Activated CD4-positive, alpha-beta T cell treated with anti-CD3 and anti-CD28 coated beads, Interleukin-10, Interleukin-2, amounts not matched to agents 100 ng/mL and 50 ng/mL, durations not matched to agents 16 hours and 8 hours (primary cell): ENCODE results near the gene OR13F1.
"Not testable (repeated sequence)": the region's sequence is repeated elsewhere in the genome, so short reads cannot be mapped to it uniquely, and the experiment has no call there.

Experiments
- DNase-seq: peaks from one replicate; pipeline ENCODE4 v3.0.0-alpha.2; 2020

OR13F1 gene

DNA sequence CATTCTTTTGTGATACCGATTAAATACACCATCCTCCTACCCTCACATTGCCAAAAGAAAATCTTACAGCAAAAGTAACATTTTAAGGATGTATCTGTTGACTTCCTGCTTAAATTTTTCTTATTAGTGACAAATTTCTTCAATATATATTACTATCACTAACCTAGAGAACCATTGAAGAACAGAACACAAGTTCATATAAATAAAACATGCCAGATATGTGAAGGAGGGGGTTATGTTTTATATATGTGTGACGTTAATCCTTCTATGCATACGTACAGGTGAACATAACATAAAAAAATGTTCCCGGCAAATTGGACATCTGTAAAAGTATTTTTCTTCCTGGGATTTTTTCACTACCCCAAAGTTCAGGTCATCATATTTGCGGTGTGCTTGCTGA lies at the start of gene OR13F1:
Gene OR13F1 (plus strand): TSS at position 301 of the 400 bp plus-strand sequence. CDS start 0 bp downstream, at position 301.
- no peak for DNase-seq

GRCh38 chr9:104456831-104457230 lies 47.2 kb upstream of the OR13F1 start:
- no peak for DNase-seq

DNA sequence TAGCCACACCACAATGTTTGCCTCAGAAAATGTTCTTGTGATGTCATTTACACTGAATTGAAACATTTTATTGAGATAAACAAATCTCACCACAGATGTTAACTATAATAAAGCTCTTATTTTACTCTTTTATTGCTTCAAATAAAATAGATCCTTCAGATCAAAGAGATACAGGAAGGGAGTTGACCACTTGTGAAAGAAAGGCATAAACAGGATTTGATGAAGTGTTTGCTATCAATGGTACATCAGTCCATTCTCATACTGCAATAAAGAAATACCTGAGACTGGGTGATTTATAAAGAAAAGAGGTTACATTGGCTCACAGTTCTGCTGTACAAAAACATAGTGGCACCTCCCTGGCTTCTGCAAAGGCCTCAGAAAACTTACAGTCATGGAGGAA lies 40.2 kb upstream of the OR13F1 start:
- DNase-seq: no peak

GRCh38 chr9:104468261-104468660 lies 35.8 kb upstream of the OR13F1 start:
- no peak for DNase-seq

GRCh38 chr9:104482921-104483570 lies 21.0 kb upstream of the OR13F1 start:
- DNase-seq: no peak

GRCh38 chr9:104485014-104485413 lies 19.0 kb upstream of the OR13F1 start:
- DNase-seq: no peak

DNA sequence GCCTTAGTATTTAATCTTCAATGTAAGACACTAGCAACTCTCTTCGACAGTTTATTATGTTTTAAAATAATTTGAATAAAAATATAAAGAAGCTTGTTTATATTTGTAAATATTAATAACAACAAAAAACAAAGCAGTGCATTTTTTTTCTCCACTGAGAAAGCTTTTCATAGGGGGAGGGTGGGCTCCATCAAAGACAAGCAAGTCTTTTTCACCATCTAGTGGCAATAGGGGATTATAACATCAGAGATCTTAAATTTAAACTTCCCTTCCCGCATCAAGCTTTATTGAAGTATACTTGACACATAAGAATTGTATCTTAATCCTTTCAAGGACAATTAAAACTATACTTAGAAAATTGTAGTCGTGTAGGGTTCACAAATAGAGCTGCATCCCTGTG lies 9.3 kb upstream of the OR13F1 start:
- no peak for DNase-seq

DNA sequence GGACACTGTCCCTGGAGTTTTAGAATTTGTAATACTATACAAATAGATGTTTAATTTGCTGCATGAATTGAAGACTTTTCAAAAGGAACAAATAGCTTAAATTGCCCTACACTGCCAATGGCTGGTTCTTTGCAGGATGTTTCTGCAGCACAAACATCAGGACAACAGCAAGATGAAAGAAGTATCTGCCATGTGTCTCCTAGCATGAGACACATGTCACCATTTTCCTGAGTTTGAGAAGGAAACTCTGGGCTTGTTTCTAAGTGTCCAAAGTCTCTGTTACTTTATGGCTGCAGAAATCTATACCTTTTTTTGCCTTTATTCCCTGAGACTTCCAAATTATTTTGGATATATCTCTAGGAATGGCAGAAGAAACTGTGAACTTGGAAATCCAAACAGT lies 623 bp upstream of the OR13F1 start:
- DNase-seq: no peak

GRCh38 chr9:104506565-104506964 lies 2.5 kb downstream of the OR13F1 start:
- no peak for DNase-seq

DNA sequence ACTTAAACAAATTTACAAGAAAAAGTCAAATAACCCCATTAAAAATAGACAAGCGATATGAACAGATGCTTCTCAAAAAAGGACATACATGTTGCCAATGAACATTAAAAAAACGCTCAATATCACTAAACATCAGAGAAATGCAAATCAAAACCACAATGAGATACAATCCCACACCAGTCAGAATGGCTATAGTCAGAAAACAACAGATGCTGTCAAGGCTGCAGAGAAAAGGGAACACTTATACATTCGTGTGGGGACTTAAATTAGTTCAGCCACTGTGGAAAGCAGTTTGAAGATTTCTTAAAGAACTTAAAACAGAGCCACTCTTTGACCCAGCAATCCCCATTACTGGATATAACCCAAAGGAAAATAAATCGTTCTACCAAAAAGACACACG lies 10.8 kb downstream of the OR13F1 start:
- DNase-seq: no peak

- DNase-seq: not testable (repeated sequence)
These were observed 16.2 kb downstream of the OR13F1 start for GRCh38 chr9:104520241-104520640.

- no peak for DNase-seq
These were observed 23.0 kb downstream of the OR13F1 start, which contains the start of gene OR13C4 for GRCh38 chr9:104527109-104527508. TSS of gene OR13C4 (minus strand) at chr9:104527209. CDS start at chr9:104527209, 0 bp downstream.

- no peak for DNase-seq
These were observed 32.7 kb downstream of the OR13F1 start, which contains the start of gene OR13C3 for GRCh38 chr9:104536756-104537155. TSS of gene OR13C3 (minus strand) at chr9:104536856. CDS start at chr9:104536723, 133 bp downstream.

GRCh38 chr9:104539275-104539674 lies 35.2 kb downstream of the OR13F1 start:
- no peak for DNase-seq

GRCh38 chr9:104544644-104545043 lies 40.6 kb downstream of the OR13F1 start:
- DNase-seq: no peak

DNA sequence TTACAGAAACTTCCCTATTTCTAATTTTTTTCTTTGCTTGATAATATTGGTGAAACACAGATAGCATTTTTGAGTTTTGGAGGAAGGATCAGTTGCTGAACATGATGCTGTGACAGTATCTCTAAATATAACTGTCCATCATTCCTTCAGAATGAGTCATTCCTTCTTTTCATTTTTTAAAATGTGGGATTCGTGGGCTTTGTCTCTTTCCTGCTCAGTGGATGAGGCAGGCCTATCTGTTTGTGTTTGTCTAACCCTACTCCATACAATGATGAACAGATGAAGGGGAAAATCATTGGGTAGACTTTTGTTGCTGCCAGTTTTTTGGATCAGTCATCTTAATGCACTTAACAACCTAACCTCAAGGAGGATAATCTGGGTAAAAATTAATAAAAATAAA lies 49.2 kb downstream of the OR13F1 start:
- DNase-seq: no peak
